NK-92 treated with Interleukin-12 subunit alpha and Interleukin-12 subunit beta, amount 100 ng/mL, for 24 hours (cell line): Measurements from ENCODE around the gene UTF1.

Source experiments
- DNase-seq: peaks from one replicate; lab custom pipeline; 2025; lab: John Stamatoyannopoulos, UW

The UTF1 gene

DNA sequence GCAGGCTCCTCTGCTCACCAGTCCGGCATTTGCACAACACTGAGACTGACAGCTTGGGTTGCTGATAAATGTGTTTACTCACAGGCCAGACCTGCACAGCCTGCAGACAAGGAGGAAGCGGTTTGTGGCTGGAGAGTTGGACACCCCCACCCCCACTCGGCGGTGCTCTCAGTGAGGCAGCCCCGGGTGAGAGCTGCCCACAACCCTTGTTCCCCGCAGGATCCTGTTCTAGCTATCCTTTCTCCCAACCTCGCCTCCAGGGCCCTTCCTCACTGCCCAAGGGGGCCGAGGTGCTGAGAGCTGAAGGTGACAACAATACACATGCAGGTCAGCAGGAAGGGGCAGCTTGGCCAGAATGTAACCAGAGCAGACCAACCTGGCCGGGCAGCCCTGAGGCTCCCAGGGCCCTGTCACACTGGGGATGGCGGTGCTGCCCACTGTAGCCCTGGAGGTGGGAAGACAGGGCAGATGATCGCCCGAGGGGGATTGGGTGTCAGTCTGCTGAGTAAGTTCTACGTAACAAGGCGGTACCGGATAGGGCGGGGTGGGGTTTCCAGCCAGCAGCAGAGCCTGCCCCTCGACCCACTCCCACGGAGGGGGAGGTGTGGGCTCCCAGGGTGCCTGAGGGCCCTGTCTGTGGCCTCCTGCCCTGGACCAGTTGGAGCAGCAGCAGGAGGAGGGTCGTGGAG lies 48.7 kb downstream of the UTF1 start:
- peak; percentile 85 for DNase-seq

DNA sequence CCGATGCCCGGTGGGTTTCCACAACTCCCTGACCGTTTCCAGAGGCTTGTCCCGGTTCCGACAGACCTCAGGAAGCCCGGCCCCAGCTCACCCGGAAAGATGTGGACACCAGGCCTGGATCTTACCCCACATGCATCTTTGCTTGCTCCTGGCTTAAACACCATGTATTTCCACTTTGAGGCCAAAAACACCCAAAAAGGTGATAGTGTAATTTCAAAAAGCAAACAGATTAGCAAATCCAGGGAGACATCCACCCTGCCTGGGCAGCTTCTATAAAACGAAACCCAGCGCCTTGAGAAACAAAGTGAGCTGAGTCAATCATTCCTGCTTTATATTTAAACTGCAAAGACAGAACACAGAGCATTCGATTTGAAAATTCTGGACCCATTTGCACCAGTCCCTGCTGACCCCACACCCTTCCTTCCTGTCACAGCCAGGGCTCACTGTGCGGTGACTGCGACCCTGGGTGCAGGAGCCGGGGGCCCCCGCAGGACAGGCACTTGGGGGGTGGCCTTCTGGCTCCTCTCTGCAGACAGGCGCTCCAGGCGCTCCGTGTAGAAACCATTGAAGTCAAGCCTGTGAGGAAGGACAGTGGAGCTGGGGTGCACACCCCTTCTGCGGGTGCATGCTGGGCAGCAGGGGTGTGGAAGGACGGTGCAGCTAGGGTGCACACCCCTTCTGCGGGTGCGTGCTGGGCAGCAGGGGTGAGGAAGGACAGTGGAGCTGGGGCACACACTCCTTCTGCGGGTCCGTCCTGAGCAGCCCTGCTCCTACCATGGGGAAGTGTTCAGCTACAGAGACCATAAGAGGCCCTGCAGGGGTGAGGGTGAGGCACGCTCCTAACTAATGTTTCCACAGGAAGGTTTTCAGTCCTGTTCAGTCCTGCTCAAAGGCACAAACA lies 49.6 kb downstream of the UTF1 start:
- DNase-seq: no peak

GRCh38 chr10:133280391-133281059 lies 50.5 kb downstream of the UTF1 start:
- no peak for DNase-seq

GRCh38 chr10:133281084-133281483 lies 51.1 kb downstream of the UTF1 start:
- DNase-seq: no peak
